GM12878 (cell line): ENCODE data around the gene PREP. TPM values are rescaled to one million over a fixed set of nuclear protein-coding genes. Genes with fewer than 3 reads are reported as not detected.

ENCODE experiments used
- CBX5 ChIP-seq: sonication (generic); IDR thresholded peaks from 2 replicates; pipeline ENCODE4 v1.6.1; 2016; ENCODE audit warnings: low read depth, moderate library complexity, mild to moderate bottlenecking, inconsistent platforms
- CEBPB ChIP-seq, 2 experiments: fragments of 150-350 bp in 1 of 2; IDR thresholded peaks; 2 replicates each; pipeline ENCODE4 v1.6.1; 2012 to 2014; ENCODE audit warnings: low read depth in 2 of 2, low read length in 2 of 2, borderline replicate concordance in 1 of 2, inconsistent platforms in 1 of 2
- DPF2 ChIP-seq: fragments of 450-650 bp; IDR thresholded peaks from 2 replicates; pipeline ENCODE4 v1.6.1; 2017; ENCODE audit warnings: mild to moderate bottlenecking
- MLLT1 ChIP-seq: fragments of 450-650 bp; IDR thresholded peaks from 2 replicates; pipeline ENCODE4 v1.6.1; 2016; ENCODE audit warnings: mild to moderate bottlenecking
- PBX3 ChIP-seq: IDR thresholded peaks from 2 replicates; pipeline ENCODE4 v1.6.1; 2011; ENCODE audit warnings: mild to moderate bottlenecking, low read depth, low read length, moderate library complexity; ENCODE audit not compliant: insufficient replicate concordance
- RAD21 ChIP-seq: IDR thresholded peaks from 2 replicates; pipeline ENCODE4 v1.6.1; 2011; ENCODE audit warnings: mild to moderate bottlenecking, low read depth, low read length, moderate library complexity; ENCODE audit not compliant: insufficient read depth
- REST ChIP-seq: IDR thresholded peaks from 2 replicates; pipeline ENCODE4 v1.6.1; 2012; ENCODE audit warnings: mild to moderate bottlenecking, low read depth, low read length
- SP1 ChIP-seq: IDR thresholded peaks from one replicate; pipeline ENCODE4 v1.6.1; 2011; ENCODE audit warnings: low read depth, low read length
- TBL1XR1 ChIP-seq: IDR thresholded peaks from 2 replicates; pipeline ENCODE4 v1.6.1; 2012; ENCODE audit warnings: low read depth, low read length, improper control_type of control experiment
- YBX1 ChIP-seq: fragments of 450-650 bp; IDR thresholded peaks from 2 replicates; pipeline ENCODE4 v1.6.1; 2016; ENCODE audit warnings: antibody characterized with exemption
- polyA plus RNA-seq, 11 experiments: library from polyadenylated mRNA; depleted of rRNA in 4 of 11; unstranded in 6 of 11; stranded (reverse) in 5 of 11; fragments of >200 nt; fragmentation: Nextera tagmentation in 4 of 11; fragmentation: Illumina TruSeq in 1 of 11; extraction: Ambion mirVana in 4 of 11; extraction: Trizol in 1 of 11; gene quantifications; 1 replicate in 1 of 11; 2 replicates in 10 of 11; pipeline versions ENCODE4 v1.2.1 to v1.2.3, GENCODE V29; 2011 to 2016; ENCODE audit warnings: inconsistent platforms in 2 of 11, missing spikeins in 2 of 11, low read depth in 1 of 11
- total RNA-seq, 4 experiments: library from RNA; depleted of rRNA in 3 of 4; stranded (reverse); fragments of >200 nt in 3 of 4; fragmentation: Illumina TruSeq in 1 of 4; extraction: Trizol in 1 of 4; gene quantifications; 2 replicates each; pipeline versions ENCODE4 v1.2.1 to v1.2.3, GENCODE V29; 2013 to 2021

Gene PREP
- total and polyA plus RNA-seq, 10 of the 15 experiments (the other 5 are each of a cell fraction or from before 2014, with no cell fraction given): 6.5 to 33.6 (median 18.1) TPM

- no peak for TF ChIP-seq REST
- TF ChIP-seq RAD21: no peak
- no peak for TF ChIP-seq CEBPB (IDR thresholded peaks at IDR 0.05; ENCODE audit: borderline replicate concordance in 1 of 2, low read depth in 2 of 2, low read length in 2 of 2)
- TF ChIP-seq TBL1XR1: no peak
- TF ChIP-seq DPF2: no peak
- TF ChIP-seq CBX5: no peak
- TF ChIP-seq MLLT1: no peak
- no peak for TF ChIP-seq PBX3
- TF ChIP-seq YBX1: no peak
- no peak for TF ChIP-seq SP1
- TF ChIP-seq, all 136 proteins: peak for 0
These were observed 76.7 kb downstream of the PREP start (continued) for GRCh38 chr6:105326216-105326615.
